KMS-11 (cell line): Measurements from ENCODE around the gene SS18.

Experiments
- H2AFZ ChIP-seq: fragments of 200-600 bp; sonication (generic); 2 replicates; pipeline ENCODE4 v1.6.1; 2016; ENCODE audit warnings: antibody characterized with exemption, mixed run types, low read depth
- H3K27ac ChIP-seq: fragments of 200-600 bp; sonication (generic); 2 replicates; pipeline ENCODE4 v1.6.1; 2016; ENCODE audit warnings: mild to moderate bottlenecking, mixed run types
- H3K27me3 ChIP-seq: fragments of 200-600 bp; sonication (generic); 2 replicates; pipeline ENCODE4 v1.6.1; 2017; ENCODE audit warnings: mild to moderate bottlenecking, low read depth, mixed run types, moderate library complexity; ENCODE audit not compliant: insufficient read depth
- H3K36me3 ChIP-seq: fragments of 200-600 bp; sonication (generic); 2 replicates; pipeline ENCODE4 v1.6.1; 2017; ENCODE audit warnings: mild to moderate bottlenecking, mixed run types; ENCODE audit not compliant: insufficient read depth
- H3K4me1 ChIP-seq: fragments of 200-600 bp; sonication (generic); 2 replicates; pipeline ENCODE4 v1.6.1; 2016; ENCODE audit warnings: mild to moderate bottlenecking, low read depth, mixed run types; ENCODE audit not compliant: poor library complexity, severe bottlenecking
- H3K4me2 ChIP-seq: fragments of 200-600 bp; sonication (generic); 2 replicates; pipeline ENCODE4 v1.7.0; 2016; ENCODE audit warnings: mild to moderate bottlenecking, mixed run types
- H3K4me3 ChIP-seq: fragments of 200-600 bp; sonication (generic); IDR thresholded peaks from 2 replicates; pipeline ENCODE4 v1.6.1; 2017; ENCODE audit warnings: low read depth, low read length, mixed read lengths; ENCODE audit not compliant: insufficient read depth
- H3K79me2 ChIP-seq: fragments of 200-600 bp; sonication (generic); 2 replicates; pipeline ENCODE4 v1.6.1; 2016; ENCODE audit warnings: low read depth, mixed run types; ENCODE audit not compliant: insufficient read depth
- H3K9ac ChIP-seq: fragments of 200-600 bp; sonication (generic); 2 replicates; pipeline ENCODE4 v1.6.1; 2016; ENCODE audit warnings: mild to moderate bottlenecking, mixed run types
- H4K20me1 ChIP-seq: fragments of 200-600 bp; sonication (generic); 2 replicates; pipeline ENCODE4 v1.6.1; 2016; ENCODE audit warnings: mild to moderate bottlenecking, mixed run types; ENCODE audit not compliant: insufficient read depth
- CTCF ChIP-seq: fragments of 200-600 bp; sonication (generic); conservative IDR thresholded peaks from 2 replicates; pipeline ENCODE4 v1.6.1; 2017; ENCODE audit warnings: low read depth, mild to moderate bottlenecking, antibody characterized with exemption, low read length, moderate library complexity, mixed read lengths

Gene SS18

DNA sequence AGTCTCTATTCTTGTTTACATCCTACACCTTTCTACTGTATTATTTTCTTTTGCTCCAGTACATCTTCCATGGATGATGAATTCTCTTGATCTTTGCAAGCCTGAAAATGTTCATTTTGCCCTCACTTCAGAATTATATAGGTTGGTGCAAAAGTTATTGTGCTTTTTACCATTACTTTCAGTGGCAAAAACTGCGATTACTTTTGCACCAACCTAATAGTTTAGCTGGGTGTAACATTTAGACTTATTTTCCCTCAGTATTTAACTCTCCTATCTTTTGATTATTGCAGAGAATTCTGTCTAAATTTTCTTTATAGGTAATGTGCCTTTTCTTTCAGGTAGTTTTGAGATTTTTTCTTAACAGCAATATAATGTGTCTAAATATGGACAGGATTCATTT is 81.8 kb downstream of the SS18 start:
- H3K36me3 ChIP-seq: no peaks in the 10 kb centered on the region
- no peak overlapping the region for H3K9ac ChIP-seq
- H2AFZ ChIP-seq: no peak overlapping the region
- no peak overlapping the region for H3K27ac ChIP-seq
- H4K20me1 ChIP-seq: no peaks in the 10 kb centered on the region
- H3K4me3 ChIP-seq: no peak overlapping the region
- H3K79me2 ChIP-seq: no peaks in the 10 kb centered on the region
- no peak for TF ChIP-seq CTCF
- H3K27me3 ChIP-seq: no peaks in the 10 kb centered on the region
- no peak overlapping the region for H3K4me2 ChIP-seq
- H3K4me1 ChIP-seq: no peaks in the 10 kb centered on the region

DNA sequence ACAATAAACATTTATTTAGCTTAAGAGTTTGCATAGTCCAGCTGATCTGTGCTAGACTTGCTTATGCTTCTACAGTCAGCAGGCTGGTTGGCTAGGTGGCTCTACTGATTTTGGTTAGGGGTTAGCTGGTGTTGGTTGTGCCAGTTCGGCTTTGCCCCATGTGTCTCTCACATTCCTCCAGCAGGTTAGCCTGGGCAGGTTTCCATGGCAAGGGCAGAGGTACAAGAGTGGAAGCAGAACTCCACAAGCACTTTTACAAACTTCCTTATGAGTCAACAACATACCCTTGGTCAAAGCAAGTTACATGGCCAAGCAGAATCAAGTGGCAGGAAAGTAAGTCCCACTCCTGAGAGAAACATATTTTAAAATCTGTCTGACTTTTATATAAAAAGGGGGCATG is 82.3 kb downstream of the SS18 start:
- no peaks in the 10 kb centered on the region for H3K36me3 ChIP-seq
- peaks cover 2% of the 10 kb centered on the region for H3K4me1 ChIP-seq
- H3K79me2 ChIP-seq: no peaks in the 10 kb centered on the region
- H3K27me3 ChIP-seq: no peaks in the 10 kb centered on the region
- H3K9ac ChIP-seq: no peak overlapping the region
- no peaks in the 10 kb centered on the region for H4K20me1 ChIP-seq
- no peak for TF ChIP-seq CTCF
- no peak overlapping the region for H3K27ac ChIP-seq
- H3K4me3 ChIP-seq: no peak overlapping the region
- H2AFZ ChIP-seq: no peak overlapping the region
- H3K4me2 ChIP-seq: no peak overlapping the region

- Histone ChIP-seq H3K9ac (no peak overlapping the region; the same call in 1 of the 2 replicates), H3K27ac (no peak overlapping the region), H3K4me1 (peaks cover 15% of the 10 kb centered on the region), H3K27me3 (no peaks in the 10 kb centered on the region), H3K4me3 (no peak overlapping the region), H3K79me2 (no peaks in the 10 kb centered on the region), H3K36me3 (no peaks in the 10 kb centered on the region), H2AFZ (no peak overlapping the region), H4K20me1 (no peaks in the 10 kb centered on the region), H3K4me2 (no peak overlapping the region)
- TF ChIP-seq CTCF: no peak
Measured at GRCh38 chr18:26005950-26006349, 84.5 kb downstream of the SS18 start.

DNA sequence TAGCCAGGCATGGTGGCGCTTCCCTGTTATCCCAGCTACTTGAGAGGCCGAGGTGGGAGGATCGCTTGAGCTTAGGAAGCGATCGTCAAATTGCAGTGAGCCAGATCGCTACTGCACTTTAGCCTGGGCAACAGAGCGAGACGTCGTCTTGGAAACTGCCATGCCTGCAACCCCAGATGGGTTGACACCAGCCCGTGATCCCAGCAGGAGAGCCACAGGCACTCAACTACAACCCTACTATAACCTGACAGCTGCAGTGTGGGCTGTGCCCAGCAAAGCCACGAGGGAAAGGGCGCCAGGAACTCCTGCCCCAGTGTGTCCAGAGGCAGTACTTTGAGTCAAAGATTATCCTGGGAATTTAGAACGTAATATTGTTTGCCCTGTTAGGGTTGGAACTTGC is 85.6 kb downstream of the SS18 start:
- no peak overlapping the region for H3K4me2 ChIP-seq
- no peaks in the 10 kb centered on the region for H3K79me2 ChIP-seq
- no peaks in the 10 kb centered on the region for H4K20me1 ChIP-seq
- H3K9ac ChIP-seq: no peak overlapping the region
- TF ChIP-seq CTCF: no peak
- H3K4me1 ChIP-seq: peaks cover 15% of the 10 kb centered on the region
- no peaks in the 10 kb centered on the region for H3K36me3 ChIP-seq
- H3K27me3 ChIP-seq: no peaks in the 10 kb centered on the region
- H3K27ac ChIP-seq: no peak overlapping the region
- no peak overlapping the region for H2AFZ ChIP-seq
- H3K4me3 ChIP-seq: no peak overlapping the region
